DND-41 (cell line): ENCODE data around the gene GLRA1.

Experiments used
- ATAC-seq: fragments of 200-7000 bp; cut with Tn5 transposase; 3 replicates; pipeline ENCODE4 v1.9.1; 2021; ENCODE audit warnings: low read depth; ENCODE audit not compliant: insufficient read depth
- DNase-seq: peaks from one replicate; pipeline ENCODE4 v3.0.0-alpha.2; 2020
- H2AFZ ChIP-seq: 2 replicates; pipeline ENCODE4 v1.6.0; 2012; ENCODE audit warnings: low read depth, low read length
- H3K27ac ChIP-seq: 2 replicates; pipeline ENCODE4 v1.5.1; 2012; ENCODE audit warnings: low read length, inconsistent platforms
- H3K27me3 ChIP-seq: fragments of 200-600 bp; sonication (generic); 2 replicates; pipeline ENCODE4 v1.6.0; 2012; ENCODE audit warnings: low read length, mild to moderate bottlenecking, inconsistent platforms; ENCODE audit not compliant: insufficient read depth, poor library complexity
- H3K36me3 ChIP-seq: 2 replicates; pipeline ENCODE4 v1.5.1; 2012; ENCODE audit warnings: low read length, inconsistent platforms; ENCODE audit not compliant: insufficient read depth
- H3K4me1 ChIP-seq: 2 replicates; pipeline ENCODE4 v1.5.1; 2012; ENCODE audit warnings: mild to moderate bottlenecking, low read length; ENCODE audit not compliant: insufficient read depth
- H3K4me2 ChIP-seq: 2 replicates; pipeline ENCODE4 v1.6.0; 2012; ENCODE audit warnings: mild to moderate bottlenecking, moderate library complexity, low read length, inconsistent platforms; ENCODE audit not compliant: insufficient read depth
- H3K4me3 ChIP-seq, 2 experiments: fragments of 200-600 bp in 1 of 2; shearing (Covaris generic) in 1 of 2; 2 replicates each; pipeline ENCODE4 v1.5.1; 2012 to 2016; ENCODE audit warnings: inconsistent platforms in 2 of 2, low read length in 2 of 2, mild to moderate bottlenecking in 2 of 2, low read depth in 1 of 2, moderate library complexity in 1 of 2
- H3K79me2 ChIP-seq: 2 replicates; pipeline ENCODE4 v1.6.0; 2012; ENCODE audit warnings: low read length, inconsistent platforms; ENCODE audit not compliant: insufficient read depth
- H3K9ac ChIP-seq: 2 replicates; pipeline ENCODE4 v1.6.0; 2012; ENCODE audit warnings: low read depth, mild to moderate bottlenecking, inconsistent platforms, low read length, moderate library complexity
- H3K9me3 ChIP-seq: 2 replicates; pipeline ENCODE4 v1.5.1; 2012; ENCODE audit warnings: low read length, moderate library complexity, mild to moderate bottlenecking, inconsistent platforms; ENCODE audit not compliant: insufficient read depth, severe bottlenecking
- H4K20me1 ChIP-seq: 2 replicates; pipeline ENCODE4 v1.6.0; 2012; ENCODE audit warnings: low read length; ENCODE audit not compliant: insufficient read depth
- CTCF ChIP-seq: IDR thresholded peaks from 2 replicates; pipeline ENCODE4 v1.5.1; 2012; ENCODE audit warnings: borderline replicate concordance, low read length, moderate library complexity, mild to moderate bottlenecking; ENCODE audit not compliant: poor library complexity, severe bottlenecking; ENCODE audit errors: extremely low read depth
- EZH2 ChIP-seq: IDR thresholded peaks from 3 replicates; pipeline ENCODE4 v1.6.1; 2012; ENCODE audit warnings: borderline replicate concordance, low read depth, mild to moderate bottlenecking, moderate library complexity, low read length, inconsistent platforms; ENCODE audit not compliant: severe bottlenecking

The GLRA1 gene

DNA sequence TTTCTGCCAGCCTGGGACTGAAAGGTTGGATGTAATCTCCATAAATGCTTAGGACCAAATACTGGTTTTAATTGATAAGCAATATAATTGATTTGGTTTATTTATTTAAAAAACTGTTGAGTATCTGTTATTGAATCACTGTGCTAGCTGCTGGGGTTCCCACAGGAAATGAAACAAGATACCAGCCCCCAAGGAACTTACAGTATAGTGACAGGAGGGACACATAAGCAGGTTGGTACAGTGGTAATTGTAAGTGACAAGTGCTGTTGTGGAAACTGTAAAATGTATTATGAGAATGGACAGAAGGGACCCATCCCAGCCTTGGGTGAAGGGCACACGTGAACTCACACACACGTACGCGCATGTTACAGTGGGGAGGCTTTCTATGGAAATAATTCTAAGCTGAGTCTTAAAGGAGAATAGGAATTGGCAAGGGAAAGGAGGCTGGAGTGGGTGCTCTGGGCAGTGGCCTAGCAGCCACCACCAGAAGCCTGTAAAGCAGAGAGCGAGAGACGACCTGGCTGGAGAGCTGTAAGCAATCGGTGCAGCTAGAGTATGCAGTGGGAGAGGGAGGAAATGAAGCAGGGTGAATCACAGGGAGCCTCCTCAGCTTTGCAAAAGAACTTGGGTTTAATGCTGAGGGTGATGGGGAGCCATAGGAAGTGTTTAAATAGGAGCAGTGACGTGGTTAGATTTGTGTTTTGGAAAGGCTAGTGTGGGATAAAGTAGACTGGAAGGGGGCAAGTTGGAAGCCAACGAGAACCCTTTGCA, 39.3 kb downstream of the GLRA1 start:
- H3K27ac ChIP-seq = no peak overlapping the region
- TF ChIP-seq CTCF (no peak), EZH2 (no peak)
- no peak overlapping the region for H3K9ac ChIP-seq
- H3K4me2 ChIP-seq = no peak overlapping the region
- H3K4me3 ChIP-seq = no peak overlapping the region
- DNase-seq (no peak), ATAC-seq (no peak)
- no peaks in the 10 kb centered on the region for H3K9me3 ChIP-seq
- H2AFZ ChIP-seq = no peak overlapping the region
- H3K27me3 ChIP-seq = peaks cover 12% of the 10 kb centered on the region
- H4K20me1 ChIP-seq = no peaks in the 10 kb centered on the region
- H3K4me1 ChIP-seq = no peaks in the 10 kb centered on the region
- no peaks in the 10 kb centered on the region for H3K36me3 ChIP-seq
- H3K79me2 ChIP-seq = no peaks in the 10 kb centered on the region

DNA sequence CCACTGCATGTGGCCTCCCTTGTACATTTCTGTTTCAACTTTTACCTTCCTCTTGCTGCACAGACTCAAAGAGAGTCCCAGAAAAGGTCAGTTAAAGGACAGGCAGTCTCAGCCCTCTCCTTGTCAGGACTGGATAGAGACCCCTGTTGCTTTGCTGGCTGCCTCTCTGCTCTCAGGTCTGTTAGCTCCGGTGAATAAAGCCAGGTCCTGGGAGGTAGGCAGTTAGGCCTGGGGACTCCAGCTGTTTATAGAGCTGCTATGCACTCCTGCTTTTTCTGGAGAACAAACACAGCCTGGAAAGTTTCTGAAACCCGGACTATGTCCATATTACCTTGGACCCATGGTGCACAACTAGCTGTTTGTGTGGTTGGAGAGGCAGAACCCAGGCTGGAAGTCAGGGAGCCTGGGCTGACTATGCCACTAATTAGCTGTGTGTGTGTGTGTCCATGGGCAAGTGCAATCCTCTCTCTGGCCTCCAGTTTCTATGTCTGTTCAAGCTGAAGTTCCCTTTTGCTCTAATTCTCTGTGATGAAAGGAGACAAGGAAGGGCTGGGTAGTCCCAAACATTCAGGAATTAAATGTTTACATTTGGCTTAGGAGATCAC, 42.9 kb downstream of the GLRA1 start:
- H3K4me3 ChIP-seq = no peak overlapping the region
- no peaks in the 10 kb centered on the region for H3K36me3 ChIP-seq
- H3K9ac ChIP-seq = no peak overlapping the region
- no peak overlapping the region for H3K27ac ChIP-seq
- DNase-seq = no peak
- no peak for ATAC-seq
- no peaks in the 10 kb centered on the region for H3K9me3 ChIP-seq
- H3K4me1 ChIP-seq = no peaks in the 10 kb centered on the region
- H3K27me3 ChIP-seq = peaks cover under 1% of the 10 kb centered on the region
- no peaks in the 10 kb centered on the region for H3K79me2 ChIP-seq
- no peak overlapping the region for H2AFZ ChIP-seq
- TF ChIP-seq EZH2 (no peak), CTCF (no peak)
- no peak overlapping the region for H3K4me2 ChIP-seq
- H4K20me1 ChIP-seq = no peaks in the 10 kb centered on the region

DNA sequence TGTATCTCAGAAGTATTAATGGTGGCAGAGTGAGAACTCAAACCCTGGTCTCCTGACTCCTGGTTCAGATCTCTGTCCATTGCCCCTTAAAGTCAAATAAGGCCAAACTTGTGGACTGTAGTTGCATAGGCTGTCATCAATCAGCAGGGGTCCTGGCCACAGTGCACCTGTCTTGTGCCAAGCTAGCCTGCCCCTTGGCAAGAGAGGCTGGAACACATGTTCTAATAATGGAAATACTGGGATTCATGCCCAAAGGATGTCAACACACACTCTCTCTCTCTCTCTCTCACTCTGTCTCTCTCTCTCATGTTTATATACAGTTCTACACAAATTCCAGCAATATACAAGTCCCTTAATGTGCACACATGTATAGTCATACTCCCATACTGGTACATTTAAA, 44.3 kb downstream of the GLRA1 start:
- Histone ChIP-seq H3K4me3 (no peak overlapping the region), H3K4me1 (no peaks in the 10 kb centered on the region), H3K27ac (no peak overlapping the region), H3K4me2 (no peak overlapping the region), H3K9ac (no peak overlapping the region), H3K36me3 (no peaks in the 10 kb centered on the region), H3K27me3 (no peaks in the 10 kb centered on the region), H3K79me2 (no peaks in the 10 kb centered on the region), H4K20me1 (no peaks in the 10 kb centered on the region), H2AFZ (no peak overlapping the region), H3K9me3 (no peaks in the 10 kb centered on the region)
- TF ChIP-seq CTCF (no peak), EZH2 (no peak)
- no peak for DNase-seq
- no peak for ATAC-seq
